NOMO-1 treated with dmso at 0.1 percent for 144 hours (cell line): Measurements from ENCODE around the gene VARS2.
"Not testable (repeated sequence)": the region's sequence is repeated elsewhere in the genome, so short reads cannot be mapped to it uniquely, and the experiment has no call there.

Source experiments
- DNase-seq: peaks from one replicate; lab custom pipeline; 2025; ENCODE audit not compliant: unreplicated experiment; lab: John Stamatoyannopoulos, UW

Gene VARS2

GRCh38 chr6:30898750-30899360 lies 15.2 kb upstream of the VARS2 start:
- no peak for DNase-seq

GRCh38 chr6:30900863-30901417 lies 13.1 kb upstream of the VARS2 start:
- DNase-seq: no peak

- no peak for DNase-seq
Measured at GRCh38 chr6:30901436-30901835, 12.6 kb upstream of the VARS2 start.

GRCh38 chr6:30902196-30902595 lies 11.8 kb upstream of the VARS2 start:
- DNase-seq: not testable (repeated sequence)

- DNase-seq: no peak
Measured at GRCh38 chr6:30902709-30903108, 11.3 kb upstream of the VARS2 start.

- DNase-seq: no peak
Measured at GRCh38 chr6:30903236-30903635, 10.8 kb upstream of the VARS2 start.

GRCh38 chr6:30907290-30907757 lies 6.7 kb upstream of the VARS2 start:
- not testable (repeated sequence) for DNase-seq

GRCh38 chr6:30907758-30908591 lies 6.1 kb upstream of the VARS2 start, which contains the start of gene GTF2H4:
Gene GTF2H4, plus strand, starts transcription at chr6:30908207.
- peak; percentile 99 for DNase-seq

- no peak for DNase-seq
Measured at GRCh38 chr6:30908700-30909099, 5.3 kb upstream of the VARS2 start.

- not testable (repeated sequence) for DNase-seq
Measured at GRCh38 chr6:30910473-30910872, 3.6 kb upstream of the VARS2 start.

- no peak for DNase-seq
Measured at GRCh38 chr6:30912746-30913520, 1.1 kb upstream of the VARS2 start.

GRCh38 chr6:30913721-30914075 lies 340 bp upstream of the VARS2 start:
- DNase-seq: no peak

GRCh38 chr6:30914854-30915590 lies 984 bp downstream of the VARS2 start:
- peak; percentile 6 for DNase-seq

- peak; percentile 49 for DNase-seq
Measured at GRCh38 chr6:30915591-30915946, 1.5 kb downstream of the VARS2 start.

- no peak for DNase-seq
Measured at GRCh38 chr6:30917041-30917440, 3.0 kb downstream of the VARS2 start.

- no peak for DNase-seq
Measured at GRCh38 chr6:30917487-30917886, 3.4 kb downstream of the VARS2 start.

GRCh38 chr6:30918670-30919069 lies 4.6 kb downstream of the VARS2 start:
- no peak for DNase-seq

- no peak for DNase-seq
Measured at GRCh38 chr6:30922447-30922852, 8.4 kb downstream of the VARS2 start.

GRCh38 chr6:30924040-30924627 lies 10.1 kb downstream of the VARS2 start:
- DNase-seq: not testable (repeated sequence)

GRCh38 chr6:30926644-30927043 lies 12.6 kb downstream of the VARS2 start:
- DNase-seq: no peak
